Measurements from ENCODE around the gene PAX1.

DNA sequence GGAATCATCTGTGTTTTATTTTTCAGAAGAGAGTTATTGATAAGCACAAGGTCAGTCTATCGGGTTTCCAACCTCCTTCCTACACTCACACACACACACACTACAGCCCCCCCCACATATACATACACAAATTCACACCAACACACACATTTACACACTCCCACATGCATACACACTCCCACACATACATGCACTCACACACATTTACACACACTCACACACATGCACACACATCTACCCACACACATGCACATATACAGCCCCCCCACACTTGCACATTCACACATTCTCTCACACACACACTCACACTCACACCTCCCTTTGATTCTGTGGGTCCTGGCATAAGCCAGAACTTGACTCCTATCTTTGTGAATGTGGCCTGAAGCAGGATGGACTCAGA, 34.5 kb upstream of the PAX1 start:
- TF ChIP-seq HDGF (IDR thresholded peaks at IDR 0.05; ENCODE audit: borderline replicate concordance) (no peak), ZNF384 (IDR thresholded peaks at IDR 0.05) (no peak), SP1 (IDR thresholded peaks at IDR 0.05) (no peak), TARDBP (IDR thresholded peaks at IDR 0.05) (no peak), FOXA1 (IDR thresholded peaks at IDR 0.05) (no peak)

All from HEK293T (cell line).